HG02981 (cell line): ENCODE data around the gene AQP3.
"Not testable (repeated sequence)": the region's sequence is repeated elsewhere in the genome, so short reads cannot be mapped to it uniquely, and the experiment has no call there.

Experiments
- ATAC-seq: cut with Tn5 transposase; IDR thresholded peaks from one replicate; pipeline ENCODE4 v1.9.1; 2021; ENCODE audit warnings: mild to moderate bottlenecking, moderate library complexity; ENCODE audit not compliant: unreplicated experiment

AQP3 gene

GRCh38 chr9:33446946-33447798, at the start of gene AQP3:
Gene AQP3 (minus strand): TSS chr9:33447593. CDS start chr9:33447530, 63 bp downstream.
- ATAC-seq: peak; percentile 28

DNA sequence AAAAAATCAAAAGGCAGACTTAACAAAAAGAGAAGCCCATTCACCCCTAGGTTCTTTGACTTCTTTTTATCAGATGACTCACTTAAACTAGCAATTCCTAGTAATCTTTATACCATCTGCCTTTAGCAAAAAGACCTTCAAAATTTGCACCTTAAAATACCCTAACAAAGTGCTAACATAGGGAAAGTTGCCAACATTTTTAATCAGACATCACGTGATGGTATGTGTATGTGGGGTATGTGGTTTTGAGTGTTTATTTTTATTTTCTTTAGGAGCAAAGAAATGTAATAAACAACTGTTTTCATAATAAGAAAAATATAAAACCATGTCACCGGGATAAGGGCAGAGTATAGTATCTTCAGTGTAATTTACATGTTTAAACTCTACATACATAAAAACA, 46.4 kb upstream of the AQP3 start:
- not testable (repeated sequence) for ATAC-seq

- no peak for ATAC-seq
Observed at GRCh38 chr9:33489066-33489465, 41.7 kb upstream of the AQP3 start.

DNA sequence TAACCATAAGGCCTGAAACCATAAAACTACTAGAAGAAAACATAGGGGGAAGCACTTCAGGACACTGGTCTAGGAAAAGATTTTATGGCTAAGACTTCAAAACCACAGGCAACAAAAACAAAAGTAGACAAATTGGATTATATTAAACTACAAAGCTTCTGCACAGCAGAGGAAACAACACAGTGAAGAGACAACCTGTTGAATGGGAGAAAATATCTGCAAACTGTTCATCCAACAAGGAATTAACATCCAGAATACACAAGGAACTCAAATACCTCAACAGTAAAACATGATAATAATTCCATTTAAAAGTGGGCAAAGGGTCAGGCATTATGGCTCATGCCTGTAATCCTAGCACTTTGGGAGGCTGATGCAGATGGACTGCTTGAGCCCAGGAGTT, 37.9 kb upstream of the AQP3 start:
- ATAC-seq: not testable (repeated sequence)

GRCh38 chr9:33480976-33481375, 33.6 kb upstream of the AQP3 start:
- ATAC-seq: no peak

DNA sequence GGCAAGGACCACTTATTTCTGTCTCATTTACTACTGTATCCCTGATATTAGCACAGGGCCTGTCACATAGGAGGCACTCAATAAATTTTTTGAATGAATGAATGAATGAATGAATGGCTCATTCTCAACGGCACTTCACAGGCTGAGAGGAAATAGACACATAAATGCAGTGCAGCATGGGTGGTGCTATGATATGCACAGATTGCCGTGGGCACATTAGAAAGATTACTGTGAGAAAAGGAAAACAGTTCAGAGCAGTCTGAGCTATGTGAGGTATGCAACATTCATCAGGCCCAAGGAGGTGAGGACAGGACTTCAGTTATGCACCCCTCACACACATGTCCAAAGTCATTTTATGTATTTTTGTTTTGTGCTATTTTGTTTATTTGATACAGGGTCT, 32.7 kb upstream of the AQP3 start:
- ATAC-seq: no peak

DNA sequence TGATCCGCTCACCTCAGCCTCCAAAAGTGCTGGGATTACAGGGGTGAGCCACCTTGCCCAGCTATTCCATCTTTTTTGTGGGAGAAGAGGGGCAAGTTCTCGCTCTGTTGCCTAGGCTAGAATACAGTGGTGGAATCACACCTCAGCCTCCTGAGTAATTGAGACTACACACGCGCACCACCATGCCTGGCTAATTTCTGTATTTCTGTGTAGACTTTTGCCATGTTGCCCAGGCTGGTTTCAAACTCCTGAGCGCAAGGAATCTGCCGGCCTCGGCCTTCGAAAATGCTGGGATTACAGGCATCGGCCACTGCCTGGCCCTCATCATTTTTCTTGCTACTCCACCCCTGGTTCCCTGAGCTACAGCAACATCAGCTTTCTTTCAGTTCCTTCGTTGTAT, 29.1 kb upstream of the AQP3 start:
- ATAC-seq: no peak

GRCh38 chr9:33475357-33475756, 28.0 kb upstream of the AQP3 start:
- no peak for ATAC-seq

DNA sequence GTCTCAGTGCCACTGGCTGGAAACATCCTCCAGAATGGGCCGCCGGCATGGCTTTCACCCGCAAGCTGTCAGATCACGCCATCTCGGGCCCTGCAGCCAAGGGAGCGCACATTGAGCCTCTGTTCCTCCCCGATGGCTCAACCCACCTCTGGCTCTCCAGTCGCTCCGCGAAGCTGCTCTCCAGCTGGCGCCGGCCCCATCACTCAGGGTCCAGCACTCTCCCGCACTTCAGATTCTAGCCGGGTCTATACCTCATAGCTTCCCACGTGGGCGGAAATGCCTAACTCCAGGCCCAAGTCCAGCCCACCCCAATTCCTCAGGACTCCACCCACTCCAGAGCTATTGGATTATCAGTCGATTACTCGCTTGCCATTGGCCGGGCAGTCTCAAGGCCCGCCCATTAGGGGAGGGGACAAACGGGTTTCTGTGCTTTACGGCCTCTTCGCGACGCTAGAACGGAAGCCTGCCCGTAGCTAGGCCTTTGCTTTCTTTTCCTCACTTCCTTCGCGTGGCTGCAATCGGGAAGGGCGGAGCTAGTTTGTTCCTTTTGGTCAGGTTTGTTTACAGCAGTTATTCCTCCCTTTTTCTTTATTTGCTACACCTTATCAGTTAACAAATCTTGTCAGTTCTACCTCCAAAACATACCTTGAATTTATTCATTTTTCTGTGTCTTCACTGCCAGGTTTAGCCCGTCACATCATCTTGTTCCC, 26.4 kb upstream of the AQP3 start, which contains the start of gene NOL6:
TSS of gene NOL6 (minus strand) at position 282 of the 710 bp plus-strand sequence. CDS start at position 200, 82 bp downstream.
- peak; percentile 99 for ATAC-seq

DNA sequence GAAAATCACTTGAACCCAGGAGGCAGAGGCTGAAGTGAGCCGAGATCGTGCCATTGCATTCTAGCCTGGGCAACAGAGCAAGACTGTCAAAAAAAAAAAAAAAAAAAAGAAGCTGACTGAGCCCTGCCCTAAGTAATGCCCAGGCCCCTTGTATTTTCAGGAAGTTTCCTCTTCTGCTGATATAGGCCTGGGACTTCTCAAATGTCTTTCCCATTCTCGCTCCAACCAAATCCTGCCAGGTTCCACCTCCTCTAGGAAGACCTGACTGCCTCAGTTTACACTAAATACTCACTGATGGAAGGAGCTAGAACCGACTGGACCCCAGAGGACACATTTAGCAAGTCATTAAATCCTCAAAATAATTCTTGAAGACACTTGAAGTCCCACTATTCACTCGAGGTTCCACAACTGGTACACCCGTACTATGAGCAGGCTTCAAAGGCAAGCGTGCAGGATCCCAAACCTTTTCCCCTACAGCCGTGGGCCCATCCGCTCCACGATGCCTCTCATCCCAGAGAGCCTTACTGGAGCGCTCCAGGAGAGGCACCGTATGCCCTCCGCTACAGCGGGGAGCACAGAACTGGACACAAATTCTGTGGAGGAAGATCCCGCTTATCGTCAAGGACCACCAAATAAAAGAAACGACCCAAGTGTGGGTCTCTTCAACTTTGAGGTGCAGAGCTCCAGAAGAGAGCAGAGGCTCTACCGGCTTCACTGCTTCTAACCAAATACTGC, 25.7 kb upstream of the AQP3 start:
- ATAC-seq: no peak

DNA sequence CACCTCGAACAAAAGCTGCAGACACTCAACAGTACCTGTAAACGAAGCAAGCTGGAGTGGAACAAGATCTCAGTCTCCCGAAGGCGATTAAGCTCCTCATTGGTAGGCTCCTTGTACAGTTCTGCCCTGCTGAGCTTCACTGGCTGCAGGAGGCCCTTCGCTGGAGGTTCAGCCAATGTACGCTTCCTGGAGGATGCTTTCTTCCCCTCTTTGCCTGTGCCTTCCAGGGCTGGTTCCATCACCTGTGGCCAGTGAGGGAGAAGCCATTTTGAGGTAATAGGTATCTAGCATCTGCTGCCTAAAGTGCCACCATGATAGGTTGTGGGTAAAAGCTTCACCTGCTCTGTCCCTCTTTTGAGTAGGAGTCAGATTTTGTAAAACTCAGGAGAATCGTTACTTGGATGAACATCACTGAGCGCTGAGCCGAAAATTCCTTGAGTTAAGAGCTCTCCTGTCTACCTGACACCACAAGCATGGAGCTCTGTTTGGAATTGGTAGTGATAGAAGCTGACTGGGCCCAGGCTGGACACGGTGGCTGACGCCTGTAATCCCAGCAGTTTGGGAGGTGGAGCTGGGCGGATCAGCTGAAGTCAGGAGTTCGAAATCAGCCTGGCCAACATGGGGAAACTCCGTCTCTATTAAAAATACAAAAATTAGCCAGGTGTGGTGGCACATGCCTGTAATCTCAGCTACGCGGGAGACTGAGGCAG, 24.9 kb upstream of the AQP3 start:
- no peak for ATAC-seq

GRCh38 chr9:33471361-33471760, 24.0 kb upstream of the AQP3 start:
- no peak for ATAC-seq

- no peak for ATAC-seq
Observed at GRCh38 chr9:33469891-33470290, 22.5 kb upstream of the AQP3 start.

GRCh38 chr9:33468797-33469621, 21.6 kb upstream of the AQP3 start:
- ATAC-seq: no peak

GRCh38 chr9:33468215-33468730, 20.9 kb upstream of the AQP3 start:
- ATAC-seq: no peak

DNA sequence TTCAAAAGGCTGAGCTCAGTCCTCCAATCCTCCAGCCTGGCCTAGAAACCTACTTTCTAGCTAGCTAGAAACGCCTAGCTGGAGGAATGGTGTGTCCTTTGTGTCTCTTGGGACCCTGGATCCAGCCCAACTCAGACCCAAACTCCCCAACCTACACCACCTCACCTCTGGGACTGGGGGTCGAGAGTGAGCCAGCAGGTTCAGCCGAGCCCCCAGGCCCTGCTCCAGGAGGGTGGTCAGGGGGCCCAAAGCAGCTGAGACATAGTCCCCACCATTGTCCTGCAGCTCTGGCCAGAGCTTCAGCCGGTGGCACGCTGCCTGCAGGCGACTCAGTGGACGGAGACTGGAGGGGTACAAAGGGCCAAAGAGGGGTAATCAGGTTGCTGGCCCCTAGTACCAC, 20.1 kb upstream of the AQP3 start:
- no peak for ATAC-seq

DNA sequence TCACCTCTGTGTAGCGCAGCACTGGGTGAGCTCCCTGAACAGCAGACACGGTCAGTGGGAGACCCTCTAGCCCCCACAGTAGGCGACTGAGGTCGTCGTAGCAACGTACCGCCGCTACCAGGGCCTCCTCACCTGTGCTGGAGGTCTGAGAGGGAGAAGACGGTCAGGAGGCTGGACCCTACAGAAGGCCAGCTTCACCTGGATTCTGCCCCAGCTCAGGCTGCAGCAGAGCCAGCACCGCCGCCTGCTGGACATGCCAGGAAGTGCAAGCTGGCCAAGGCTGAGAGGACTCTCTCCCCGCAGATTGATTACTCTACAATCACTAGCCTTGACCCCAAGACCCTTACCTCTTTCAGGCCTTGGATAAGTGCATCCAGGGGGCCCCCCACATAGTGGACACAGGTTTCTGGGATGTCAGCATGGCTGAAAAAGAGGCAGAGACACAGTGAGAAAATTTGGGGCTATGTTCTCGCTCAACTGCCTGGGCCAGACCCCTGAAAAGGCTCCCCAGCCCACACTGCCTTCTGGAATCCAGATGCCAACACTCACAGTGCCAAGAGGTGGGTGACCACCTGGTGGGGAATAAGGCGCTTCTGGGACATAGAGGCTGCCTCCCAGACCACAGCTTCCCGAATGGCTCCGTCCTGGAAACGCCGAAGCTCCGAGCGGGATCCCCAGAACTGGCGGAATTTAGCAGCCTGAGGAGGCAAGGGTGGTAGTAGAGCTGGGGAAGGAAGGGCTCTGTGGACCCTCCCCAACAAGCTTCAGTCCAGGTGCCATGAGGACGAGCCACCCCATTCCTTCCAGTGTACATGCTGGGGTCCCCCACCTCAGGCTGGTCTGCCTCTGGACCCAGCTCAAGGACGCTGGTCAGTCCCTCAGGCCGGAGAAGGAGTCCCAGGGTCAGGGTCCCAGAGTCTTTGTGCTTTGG, 19.4 kb upstream of the AQP3 start:
- ATAC-seq: no peak
